ENCODE data around the gene NOTCH2. TPM values are rescaled to one million over a fixed set of nuclear protein-coding genes. Genes with fewer than 3 reads are reported as not detected.

Gene NOTCH2
- total and polyA plus RNA-seq, 2 experiments from 2014 or later: 42.2 to 85.8 TPM

DNA sequence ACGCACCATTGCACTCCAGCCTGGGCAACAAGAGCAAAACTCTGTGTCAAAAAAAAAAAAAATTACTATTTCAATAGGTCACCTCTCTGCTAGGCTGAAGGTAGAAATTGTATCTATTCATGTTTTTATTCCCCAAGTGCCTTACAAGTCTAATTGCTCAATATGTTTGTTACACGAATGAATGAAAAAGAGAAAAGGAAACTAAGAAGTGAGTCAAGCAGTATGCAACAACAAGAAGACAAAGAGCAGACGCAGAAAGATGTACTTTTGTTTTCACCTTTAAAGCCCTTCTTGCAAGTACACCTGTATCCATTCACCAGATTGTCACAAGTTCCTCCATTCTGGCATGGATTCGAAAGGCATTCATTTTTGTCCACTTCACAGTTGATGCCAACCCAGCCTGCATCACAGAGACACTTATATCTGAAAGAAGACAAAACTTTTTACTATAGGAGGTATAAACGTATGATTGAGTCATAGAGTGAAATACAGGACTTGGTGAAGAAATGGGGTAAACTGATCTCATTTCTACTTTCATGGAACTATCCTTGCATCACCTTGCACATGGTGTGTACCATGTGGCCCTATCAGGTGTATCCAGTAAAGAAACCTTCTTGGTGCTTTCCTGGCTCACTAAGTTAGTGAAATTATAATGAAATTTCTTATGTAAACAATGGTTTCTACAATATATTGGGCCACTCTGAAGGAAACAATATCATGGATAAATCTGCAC is 116.0 kb downstream of the NOTCH2 start:
- Histone ChIP-seq H3K4me3 (no peak overlapping the region), H3K36me3 (replicated peaks; ENCODE audit: insufficient read depth, low read depth) (no peaks in the 10 kb centered on the region), H3K4me1 (ENCODE audit: insufficient read depth) (no peaks in the 10 kb centered on the region), H3K9me3 (ENCODE audit: low read depth) (no peaks in the 10 kb centered on the region), H3K4me2 (no peak overlapping the region), H3K79me2 (no peaks in the 10 kb centered on the region), H3K9me2 (replicated peaks; ENCODE audit: insufficient read depth) (no peaks in the 10 kb centered on the region), H3K27ac (no peak overlapping the region), H4K20me1 (ENCODE audit: insufficient read depth, poor library complexity, severe bottlenecking) (no peaks in the 10 kb centered on the region), H2AFZ (no peak overlapping the region), H3K27me3 (no peaks in the 10 kb centered on the region)
- TF ChIP-seq EZH2phosphoT487 (IDR thresholded peaks at IDR 0.05; ENCODE audit: low read depth, severe bottlenecking, unreplicated experiment) (no peak), EZH2 (IDR thresholded peaks at IDR 0.05; ENCODE audit: borderline replicate concordance) (no peak)
- TF ChIP-seq, protein P1, sequence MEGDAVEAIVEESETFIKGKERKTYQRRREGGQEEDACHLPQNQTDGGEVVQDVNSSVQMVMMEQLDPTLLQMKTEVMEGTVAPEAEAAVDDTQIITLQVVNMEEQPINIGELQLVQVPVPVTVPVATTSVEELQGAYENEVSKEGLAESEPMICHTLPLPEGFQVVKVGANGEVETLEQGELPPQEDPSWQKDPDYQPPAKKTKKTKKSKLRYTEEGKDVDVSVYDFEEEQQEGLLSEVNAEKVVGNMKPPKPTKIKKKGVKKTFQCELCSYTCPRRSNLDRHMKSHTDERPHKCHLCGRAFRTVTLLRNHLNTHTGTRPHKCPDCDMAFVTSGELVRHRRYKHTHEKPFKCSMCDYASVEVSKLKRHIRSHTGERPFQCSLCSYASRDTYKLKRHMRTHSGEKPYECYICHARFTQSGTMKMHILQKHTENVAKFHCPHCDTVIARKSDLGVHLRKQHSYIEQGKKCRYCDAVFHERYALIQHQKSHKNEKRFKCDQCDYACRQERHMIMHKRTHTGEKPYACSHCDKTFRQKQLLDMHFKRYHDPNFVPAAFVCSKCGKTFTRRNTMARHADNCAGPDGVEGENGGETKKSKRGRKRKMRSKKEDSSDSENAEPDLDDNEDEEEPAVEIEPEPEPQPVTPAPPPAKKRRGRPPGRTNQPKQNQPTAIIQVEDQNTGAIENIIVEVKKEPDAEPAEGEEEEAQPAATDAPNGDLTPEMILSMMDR (IDR thresholded peaks at IDR 0.05; ENCODE audit: poor library complexity): no peak
- 99% methylated on average over 5 of the region's 5 CpGs for WGBS (ENCODE audit: low lambda C conversion rate, missing lambda C conversion rate)
- no peak for DNase-seq (ENCODE audit: low spot score)

DNA sequence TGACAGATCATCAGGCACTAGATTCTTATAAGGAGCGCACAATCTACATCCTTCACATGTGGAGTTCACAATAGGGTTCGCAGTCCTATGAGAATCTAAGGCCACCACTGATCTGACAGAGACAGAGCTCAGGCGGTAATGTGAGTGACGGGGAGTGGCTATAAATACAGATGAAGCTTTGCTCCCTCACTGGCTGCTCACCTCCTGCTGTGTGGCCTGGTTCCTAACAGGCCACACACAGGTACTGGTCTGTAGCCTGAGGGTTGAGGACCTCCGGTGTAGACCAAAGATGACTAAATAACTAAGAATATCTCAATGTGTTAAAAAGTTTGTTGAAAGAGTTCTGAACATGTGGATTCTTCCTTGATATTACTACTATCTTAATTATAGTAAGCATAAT is 117.0 kb downstream of the NOTCH2 start:
- TF ChIP-seq EZH2 (IDR thresholded peaks at IDR 0.05; ENCODE audit: borderline replicate concordance): no peak
- TF ChIP-seq, protein P1 (IDR thresholded peaks at IDR 0.05; ENCODE audit: poor library complexity): no peak
- TF ChIP-seq EZH2phosphoT487 (IDR thresholded peaks at IDR 0.05; ENCODE audit: low read depth, severe bottlenecking, unreplicated experiment): no peak
- 93% methylated on average over 5 of the region's 5 CpGs for WGBS (ENCODE audit: low lambda C conversion rate, missing lambda C conversion rate)
- no peaks in the 10 kb centered on the region for H3K9me2 ChIP-seq (replicated peaks; ENCODE audit: insufficient read depth)

DNA sequence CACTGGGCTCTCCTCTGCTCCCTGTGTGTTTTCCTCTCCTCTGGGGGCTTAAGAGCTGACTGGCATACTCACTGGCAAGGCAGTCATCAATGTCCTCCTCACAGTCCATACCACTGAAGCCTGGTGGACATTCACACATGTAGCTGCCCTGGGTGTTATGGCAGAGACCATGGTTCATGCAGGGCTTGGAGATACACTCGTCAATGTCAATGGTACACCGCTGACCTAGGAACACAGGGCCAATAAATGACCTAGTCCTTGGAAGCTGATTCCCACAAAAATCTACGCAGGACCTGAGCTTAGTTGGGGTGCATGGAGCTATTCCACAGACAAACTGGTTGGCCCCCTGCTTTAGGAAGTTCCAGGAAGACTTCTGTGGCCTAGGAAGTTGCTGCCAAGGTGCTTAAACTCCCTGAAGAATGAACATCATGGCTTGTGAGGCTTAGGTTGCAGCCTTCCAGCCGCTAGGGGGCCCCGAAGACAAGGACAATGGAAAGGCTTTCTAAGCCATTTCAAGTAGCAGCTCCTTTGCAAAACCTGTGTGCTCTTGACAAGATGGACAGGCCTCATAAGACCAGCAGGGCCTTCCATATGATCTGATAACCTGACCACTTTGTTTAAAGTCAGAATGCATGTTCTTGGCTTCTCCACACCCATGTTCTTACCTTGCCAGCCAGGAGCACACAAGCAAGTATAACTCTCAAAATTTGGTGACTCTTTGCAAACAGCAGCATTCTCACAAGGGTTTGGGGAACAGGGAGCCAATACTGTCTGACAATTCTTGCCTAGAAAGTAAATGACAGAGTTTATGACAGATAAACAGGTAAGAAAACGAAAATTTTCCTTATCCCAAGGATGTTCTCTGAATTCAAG is 120.9 kb downstream of the NOTCH2 start:
- Histone ChIP-seq H4K20me1 (ENCODE audit: insufficient read depth, poor library complexity, severe bottlenecking) (no peaks in the 10 kb centered on the region), H3K27ac (peak overlapping the region; percentile 32), H3K79me2 (peaks cover 7% of the 10 kb centered on the region), H3K4me3 (no peak overlapping the region), H3K9me3 (ENCODE audit: low read depth) (no peaks in the 10 kb centered on the region), H3K36me3 (replicated peaks; ENCODE audit: insufficient read depth, low read depth) (no peaks in the 10 kb centered on the region), H2AFZ (no peak overlapping the region), H3K4me2 (no peak overlapping the region), H3K4me1 (ENCODE audit: insufficient read depth) (no peaks in the 10 kb centered on the region), H3K27me3 (no peaks in the 10 kb centered on the region), H3K9me2 (replicated peaks; ENCODE audit: insufficient read depth) (no peaks in the 10 kb centered on the region)
- WGBS (ENCODE audit: low lambda C conversion rate, missing lambda C conversion rate): 48% methylated on average over 6 of the region's 6 CpGs
- DNase-seq (ENCODE audit: low spot score): peak; percentile 87
- TF ChIP-seq EZH2 (IDR thresholded peaks at IDR 0.05; ENCODE audit: borderline replicate concordance): no peak
- TF ChIP-seq, protein P1 (IDR thresholded peaks at IDR 0.05; ENCODE audit: poor library complexity): peak; percentile 85

More for the DNA sequence above, 117.0 kb downstream of the NOTCH2 start:
- no peak overlapping the region for H3K4me2 ChIP-seq
- no peaks in the 10 kb centered on the region for H3K4me1 ChIP-seq (ENCODE audit: insufficient read depth)
- H3K36me3 ChIP-seq (replicated peaks; ENCODE audit: insufficient read depth, low read depth): no peaks in the 10 kb centered on the region
- H3K27ac ChIP-seq: no peak overlapping the region
- no peaks in the 10 kb centered on the region for H3K27me3 ChIP-seq
- H4K20me1 ChIP-seq (ENCODE audit: insufficient read depth, poor library complexity, severe bottlenecking): no peaks in the 10 kb centered on the region
- no peak for DNase-seq (ENCODE audit: low spot score)
- no peak overlapping the region for H2AFZ ChIP-seq
- no peaks in the 10 kb centered on the region for H3K79me2 ChIP-seq
- no peaks in the 10 kb centered on the region for H3K9me3 ChIP-seq (ENCODE audit: low read depth)
- H3K4me3 ChIP-seq: no peak overlapping the region

Data from hepatocyte (in vitro differentiated cells).